VCaP (cell line): Measurements from ENCODE around the gene CD8B2.
"Not testable (repeated sequence)": the region's sequence is repeated elsewhere in the genome, so short reads cannot be mapped to it uniquely, and the experiment has no call there.

ENCODE experiments used
- H3K27ac ChIP-seq: fragments of 450-650 bp; 2 replicates; pipeline ENCODE4 v1.5.1; 2017
- CTCF ChIP-seq: fragments of 450-650 bp; conservative IDR thresholded peaks from 2 replicates; pipeline ENCODE4 v1.5.1; 2017; ENCODE audit warnings: mild to moderate bottlenecking, moderate library complexity

CD8B2 gene

GRCh38 chr2:106561803-106562202 lies 74.6 kb downstream of the CD8B2 start:
- peak overlapping the region; percentile 87 for H3K27ac ChIP-seq
- TF ChIP-seq CTCF = peak; percentile 54

GRCh38 chr2:106562268-106563186 lies 75.4 kb downstream of the CD8B2 start:
- TF ChIP-seq CTCF = peak; percentile 2; the same call in 1 of the 2 replicates
- peak overlapping the region; percentile 87 for H3K27ac ChIP-seq

- peak overlapping the region; percentile 87 for H3K27ac ChIP-seq
- TF ChIP-seq CTCF = no peak
These were observed 76.0 kb downstream of the CD8B2 start for GRCh38 chr2:106563195-106563594.

- no peak overlapping the region for H3K27ac ChIP-seq
- no peak for TF ChIP-seq CTCF
These were observed 78.4 kb downstream of the CD8B2 start for GRCh38 chr2:106565599-106565998.

GRCh38 chr2:106566050-106566449 lies 78.9 kb downstream of the CD8B2 start:
- H3K27ac ChIP-seq = no peak overlapping the region
- no peak for TF ChIP-seq CTCF

- not testable (repeated sequence) for H3K27ac ChIP-seq
These were observed 79.3 kb downstream of the CD8B2 start for GRCh38 chr2:106566484-106566883.

GRCh38 chr2:106570316-106570715 lies 83.2 kb downstream of the CD8B2 start:
- TF ChIP-seq CTCF = no peak
- no peak overlapping the region for H3K27ac ChIP-seq
